Adrenal gland (tissue), 12 donors: ENCODE results near the gene QSER1. TPM values are rescaled to one million over a fixed set of nuclear protein-coding genes. Genes with fewer than 3 reads are reported as not detected.

Experiments used
- DNase-seq, 7 donors: peaks; one replicate each; pipeline ENCODE4 v3.0.0-alpha.2; 2019 to 2020
- H3K27ac ChIP-seq, 5 donors: fragments of 200-600 bp; sonication (generic) in 4 of 5; 1 replicate in 3 of 5; 2 replicates in 2 of 5; pipeline versions ENCODE4 v1.5.1 to v1.8.0; 2016 to 2020; ENCODE audit warnings: mild to moderate bottlenecking in 1 of 5
- H3K27me3 ChIP-seq: fragments of 200-600 bp; 2 replicates; pipeline ENCODE4 v1.8.0; 2021
- H3K36me3 ChIP-seq, 2 donors: fragments of 200-600 bp; replicated peaks in 1 of 2; 1 replicate in 1 of 2; 2 replicates in 1 of 2; pipeline versions ENCODE4 v1.5.1 to v1.8.0; 2018 to 2022
- H3K4me1 ChIP-seq, 2 donors: fragments of 200-600 bp; replicated peaks in 1 of 2; 1 replicate in 1 of 2; 2 replicates in 1 of 2; pipeline versions ENCODE4 v1.5.1 to v1.8.0; 2018 to 2021
- H3K4me3 ChIP-seq, 4 donors: fragments of 200-600 bp; sonication (generic) in 3 of 4; one replicate each; pipeline ENCODE4 v1.5.1; 2016 to 2018
- H3K9me3 ChIP-seq, 3 donors: fragments of 200-600 bp; sonication (generic) in 1 of 3; replicated peaks in 1 of 3; 1 replicate in 2 of 3; 2 replicates in 1 of 3; pipeline versions ENCODE4 v1.5.1 to v1.8.0; 2016 to 2021
- CTCF ChIP-seq, 6 experiments: fragments of 450-650 bp in 4 of 6; fragments of 200-600 bp in 2 of 6; sonication (generic) in 1 of 6; IDR thresholded peaks; 1 replicate in 5 of 6; 2 replicates in 1 of 6; pipeline versions ENCODE4 v1.5.1 to v1.8.0; 2016 to 2021; ENCODE audit warnings: antibody characterized with exemption in 6 of 6, mild to moderate bottlenecking in 2 of 6, moderate library complexity in 1 of 6
- POLR2A ChIP-seq, 2 donors: fragments of 450-650 bp; IDR thresholded peaks; one replicate each; pipeline ENCODE4 v1.6.1; 2017; ENCODE audit warnings: antibody characterized with exemption in 2 of 2, mild to moderate bottlenecking in 2 of 2, moderate library complexity in 1 of 2
- WGBS, 4 donors: extraction: QIAGEN DNeasy Blood & Tissue Kit in 2 of 4; methylation state at CpG; one replicate each; pipeline versions ENCODE4 v1.1.5 to v1.1.7; 2013 to 2017; 5-methylcytosine and 5-hydroxymethylcytosine counted together
- intact Hi-C, 2 donors: fragments of 100-400 bp; cut with DNase I; formaldehyde crosslinking; loops; one replicate each; pipeline versions ENCODE4 v1.14.1 to v1.15.0; 2022 to 2023
- polyA plus RNA-seq, 3 donors: library from polyadenylated mRNA; stranded (reverse); fragments of 200-250 nt in 2 of 3; fragments of 350-450 nt in 1 of 3; fragmentation: Illumina TruSeq in 1 of 3; extraction: RNeasy Lipid Tissue Mini Kit (QIAGEN cat#74804) in 1 of 3; gene quantifications; one replicate each; pipeline ENCODE4 v1.2.3, GENCODE V29; 2013 to 2014
- total RNA-seq, 9 donors: library from RNA; depleted of rRNA in 4 of 9; stranded (reverse); fragments of >200 nt in 4 of 9; fragments of 120-200 nt in 1 of 9; fragmentation: NEBNext Ultra II Directional in 1 of 9; extraction: Animal tissue kit (Norgen Biotek cat#: 25700) in 1 of 9; gene quantifications; one replicate each; pipeline versions ENCODE4 v1.1.0 to v1.2.4, GENCODE V29; 2013 to 2023
- donor health status: healthy with polysubstance abuse.
- donor health status: Bipolar disorder and iron deficiency.
- donor health status: DM: yes; HTN: yes; CAD: no.
- donor health status: DM: no; HTN: no; CAD: no.
- donor health status: DM: no; HTN: no; CAD: no.
- donor health status: DM: yes; HTN: yes; CAD: no.

QSER1 gene
- total and polyA plus RNA-seq, 12 donors, result 2.4 to 27.2 (median 18.9) TPM

- Histone ChIP-seq H3K36me3 (no peaks in the 10 kb centered on the region), H3K4me3 (no peak overlapping the region), H3K27ac (no peak overlapping the region), H3K4me1 (peaks cover 3 to 15% of the 10 kb centered on the region in 2 donors), H3K27me3 (peaks cover 7% of the 10 kb centered on the region), H3K9me3 (no peaks in the 10 kb centered on the region)
- WGBS, 4 donors, result 61 to 67% (median 65%) methylated on average over 1 of the region's 1 CpG
- no peak for DNase-seq
- intact Hi-C loops, result no loop called here
- no peak for TF ChIP-seq POLR2A (IDR thresholded peaks at IDR 0.05)
- TF ChIP-seq CTCF (IDR thresholded peaks at IDR 0.05), result no peak
Measured at GRCh38 chr11:33013755-33014154, 121.1 kb downstream of the QSER1 start.

- 3 to 5% (median 4%) methylated on average over 6 to 89 of the region's 89 CpGs for WGBS, 4 donors
- H3K36me3 ChIP-seq, result no peaks in the 10 kb centered on the region
- H3K27ac ChIP-seq, result peak within 1 kb of the TSS in 1 of 5 donors; percentile 29
- peak within 1 kb of the TSS in 2 of 4 donors; percentile 30 to 76 for H3K4me3 ChIP-seq
- intact Hi-C loops, result no loop called here
- H3K27me3 ChIP-seq, result peaks cover 7% of the 10 kb centered on the region
- TF ChIP-seq CTCF (IDR thresholded peaks at IDR 0.05) (no peak), POLR2A (IDR thresholded peaks at IDR 0.05) (no peak)
- H3K4me1 ChIP-seq, result peaks cover 3 to 15% of the 10 kb centered on the region in 2 donors
- DNase-seq, result peak; percentile 73 to 85 (median 78)
- no peaks in the 10 kb centered on the region for H3K9me3 ChIP-seq
Measured at GRCh38 chr11:33015621-33016551, 123.3 kb downstream of the QSER1 start, which contains the start of gene DEPDC7. TSS of gene DEPDC7 (plus strand) at chr11:33015878. CDS start at chr11:33015956, 78 bp downstream.

GRCh38 chr11:33016654-33017053, 124.0 kb downstream of the QSER1 start:
- Histone ChIP-seq H3K27me3 (peaks cover 7% of the 10 kb centered on the region), H3K4me3 (peak overlapping the region in 1 of 4 donors; percentile 76), H3K4me1 (peaks cover 3 to 15% of the 10 kb centered on the region in 2 donors), H3K27ac (no peak overlapping the region), H3K9me3 (no peaks in the 10 kb centered on the region), H3K36me3 (no peaks in the 10 kb centered on the region)
- TF ChIP-seq CTCF (IDR thresholded peaks at IDR 0.05) (no peak), POLR2A (IDR thresholded peaks at IDR 0.05) (no peak)
- 66 to 71% (median 68%) methylated on average over 4 of the region's 4 CpGs for WGBS, 4 donors
- no peak for DNase-seq
- intact Hi-C loops, result no loop called here

GRCh38 chr11:33017478-33017877, 124.9 kb downstream of the QSER1 start:
- no peak overlapping the region for H3K4me3 ChIP-seq
- peaks cover 7% of the 10 kb centered on the region for H3K27me3 ChIP-seq
- no peak overlapping the region for H3K27ac ChIP-seq
- no peak for DNase-seq
- no peaks in the 10 kb centered on the region for H3K9me3 ChIP-seq
- no peaks in the 10 kb centered on the region for H3K36me3 ChIP-seq
- TF ChIP-seq CTCF (IDR thresholded peaks at IDR 0.05), result no peak
- TF ChIP-seq POLR2A (IDR thresholded peaks at IDR 0.05), result no peak
- intact Hi-C loops, result no loop called here
- 88 to 89% (median 88%) methylated on average over 9 of the region's 9 CpGs for WGBS, 4 donors
- H3K4me1 ChIP-seq, result peaks cover 3 to 15% of the 10 kb centered on the region in 2 donors
